K562 (cell line): ENCODE measurements around the gene DNAH1. TPM values are rescaled to one million over a fixed set of nuclear protein-coding genes. Genes with fewer than 3 reads are reported as not detected.

Source experiments
- ESRRB ChIP-seq: fragments of 250-450 bp; sonication (Bioruptor Pico); IDR thresholded peaks from 2 replicates; pipeline ENCODE4 v1.5.0; 2020; ENCODE audit warnings: mild to moderate bottlenecking, moderate library complexity, borderline replicate concordance
- NFE2 ChIP-seq: IDR thresholded peaks from 2 replicates; pipeline ENCODE4 v1.6.1; 2014; ENCODE audit warnings: antibody characterized with exemption, low read depth
- POU5F1 ChIP-seq: fragments of 150-350 bp; IDR thresholded peaks from 2 replicates; pipeline ENCODE4 v1.6.1; 2014; ENCODE audit warnings: borderline replicate concordance, low read length, low read depth, mild to moderate bottlenecking; ENCODE audit not compliant: partially characterized antibody
- SP1 ChIP-seq: sonication (generic); formaldehyde crosslinking; IDR thresholded peaks from 2 replicates; pipeline ENCODE4 v1.8.1; 2022; ENCODE audit warnings: mild to moderate bottlenecking, missing genetic modification reagents
- STAG1 ChIP-seq: sonication (generic); formaldehyde crosslinking; IDR thresholded peaks from 2 replicates; pipeline ENCODE4 v1.5.0; 2020; ENCODE audit warnings: missing genetic modification reagents, borderline replicate concordance
- TARDBP ChIP-seq: fragments of 450-650 bp; IDR thresholded peaks from 2 replicates; pipeline ENCODE4 v1.6.1; 2016
- TEAD2 ChIP-seq: fragments of 450-650 bp; IDR thresholded peaks from 2 replicates; pipeline ENCODE4 v1.6.1; 2016; ENCODE audit warnings: missing genetic modification characterization, control low read depth, missing compliant biosample characterization
- TFAM ChIP-seq: fragments of 250-450 bp; sonication (Bioruptor Pico); conservative IDR thresholded peaks from 2 replicates; pipeline ENCODE4 v1.5.0; 2021; ENCODE audit warnings: mild to moderate bottlenecking, moderate library complexity
- XRCC3 ChIP-seq: fragments of 450-650 bp; IDR thresholded peaks from 2 replicates; pipeline ENCODE4 v1.6.1; 2017; ENCODE audit warnings: mild to moderate bottlenecking, moderate library complexity
- ZBTB7A ChIP-seq: IDR thresholded peaks from 2 replicates; pipeline ENCODE4 v1.6.1; 2011; ENCODE audit warnings: low read depth, mild to moderate bottlenecking, low read length, moderate library complexity, borderline replicate concordance; ENCODE audit not compliant: control insufficient read depth
- ZFP36 ChIP-seq: fragments of 150-350 bp; IDR thresholded peaks from 2 replicates; pipeline ENCODE4 v1.6.1; 2018; ENCODE audit warnings: low read length, low read depth; ENCODE audit not compliant: partially characterized antibody
- ZNF212 ChIP-seq: fragments of 450-650 bp; formaldehyde crosslinking; IDR thresholded peaks from 2 replicates; pipeline ENCODE4 v1.4.0; 2020; ENCODE audit warnings: mild to moderate bottlenecking
- ZNF445 ChIP-seq: fragments of 250-450 bp; sonication (Bioruptor Pico); IDR thresholded peaks from 2 replicates; pipeline ENCODE4 v1.4.0; 2020; ENCODE audit warnings: low read depth, mild to moderate bottlenecking, moderate library complexity
- ZNF778 ChIP-seq: fragments of 450-650 bp; formaldehyde crosslinking; IDR thresholded peaks from 2 replicates; pipeline ENCODE4 v1.4.0; 2020; ENCODE audit warnings: mild to moderate bottlenecking, moderate library complexity
- polyA plus RNA-seq, 8 experiments: library from polyadenylated mRNA; depleted of rRNA in 4 of 8; stranded (reverse) in 5 of 8; unstranded in 3 of 8; fragments of >200 nt; fragmentation: Nextera tagmentation in 2 of 8; fragmentation: Illumina TruSeq in 1 of 8; extraction: Ambion mirVana in 2 of 8; extraction: Trizol in 1 of 8; gene quantifications; 2 replicates each; pipeline versions ENCODE4 v1.2.1 to v1.2.3, GENCODE V29; 2011 to 2014; ENCODE audit warnings: inconsistent platforms in 1 of 8, missing spikeins in 1 of 8
- total RNA-seq, 7 experiments: library from RNA; depleted of rRNA in 6 of 7; stranded (reverse); fragments of >200 nt in 6 of 7; fragmentation: Illumina TruSeq in 2 of 7; extraction: Trizol in 2 of 7; gene quantifications; 2 replicates each; pipeline versions ENCODE4 v1.2.1 to v1.2.3, GENCODE V29; 2011 to 2021; ENCODE audit warnings: low replicate concordance in 1 of 7
- TF ChIP-seq, protein P1 (sequence below): fragments of 250-450 bp; sonication (Bioruptor Pico); IDR thresholded peaks from 2 replicates; pipeline ENCODE4 v1.8.0; 2022; ENCODE audit warnings: inconsistent platforms, mild to moderate bottlenecking, moderate library complexity, borderline replicate concordance
- TF ChIP-seq, protein P2 (sequence below), 2 experiments: IDR thresholded peaks; 2 replicates each; pipeline ENCODE4 v1.6.1; 2011; ENCODE audit warnings: borderline replicate concordance in 1 of 2, control low read depth in 1 of 2, low read depth in 1 of 2, low read length in 1 of 2, mild to moderate bottlenecking in 1 of 2, mixed read lengths in 1 of 2, moderate library complexity in 1 of 2; ENCODE audit not compliant: insufficient read depth in 1 of 2, insufficient read length in 1 of 2, poor library complexity in 1 of 2, severe bottlenecking in 1 of 2; ENCODE audit errors: extremely low read depth in 1 of 2
- TF ChIP-seq, protein P3 (sequence below): fragments of 450-650 bp; formaldehyde crosslinking; IDR thresholded peaks from 2 replicates; pipeline ENCODE4 v1.4.0; 2020; ENCODE audit warnings: mild to moderate bottlenecking, moderate library complexity

Gene DNAH1
- total and polyA plus RNA-seq, 9 of the 15 experiments (the other 6 are each of a cell fraction or from before 2014, with no cell fraction given), result 0.04 to 0.84 (median 0.50) TPM

DNA sequence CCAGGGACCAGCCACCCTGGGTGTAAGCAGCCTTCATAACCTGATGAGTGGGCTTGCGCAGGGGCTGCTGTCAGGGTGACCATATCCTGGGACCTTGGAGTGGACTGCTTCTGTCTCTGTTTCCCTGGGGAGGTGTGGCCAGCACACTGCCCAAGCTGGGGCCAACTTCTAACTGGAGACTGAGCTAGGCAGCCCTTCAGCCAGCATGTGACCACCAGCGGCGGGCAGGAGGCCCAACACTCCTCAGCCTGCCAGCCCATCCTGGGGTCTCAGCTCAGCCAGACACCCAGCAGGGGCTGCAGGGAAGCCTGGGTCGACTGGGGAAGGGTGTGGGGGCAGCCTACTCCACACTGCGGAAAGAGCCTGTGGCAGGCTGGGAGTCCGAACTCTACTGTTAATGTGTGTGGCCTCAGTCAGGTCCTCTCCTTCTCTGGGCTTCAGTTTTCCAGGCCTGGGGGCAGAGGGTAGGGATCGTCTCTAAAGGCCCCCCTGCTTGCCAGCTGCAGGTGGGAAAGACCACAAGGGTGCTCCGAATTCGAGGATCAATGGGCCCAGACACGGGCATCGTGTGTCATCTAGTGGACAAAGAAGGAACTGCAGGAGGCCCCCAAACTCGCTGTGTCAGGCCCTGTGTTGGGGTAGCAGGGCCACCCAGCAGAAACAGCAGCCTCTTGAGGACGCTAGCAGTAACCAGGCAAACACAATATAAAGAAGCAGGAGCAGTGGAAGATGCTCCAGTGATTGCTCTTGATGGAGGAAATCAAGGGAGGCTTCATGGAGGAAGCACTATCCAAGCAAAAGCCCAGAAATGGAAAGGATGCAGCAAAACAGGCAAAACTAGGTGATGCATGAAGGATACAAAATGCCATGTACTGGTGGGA, 130.8 kb downstream of the DNAH1 start (continued):
- TF ChIP-seq, protein P1, sequence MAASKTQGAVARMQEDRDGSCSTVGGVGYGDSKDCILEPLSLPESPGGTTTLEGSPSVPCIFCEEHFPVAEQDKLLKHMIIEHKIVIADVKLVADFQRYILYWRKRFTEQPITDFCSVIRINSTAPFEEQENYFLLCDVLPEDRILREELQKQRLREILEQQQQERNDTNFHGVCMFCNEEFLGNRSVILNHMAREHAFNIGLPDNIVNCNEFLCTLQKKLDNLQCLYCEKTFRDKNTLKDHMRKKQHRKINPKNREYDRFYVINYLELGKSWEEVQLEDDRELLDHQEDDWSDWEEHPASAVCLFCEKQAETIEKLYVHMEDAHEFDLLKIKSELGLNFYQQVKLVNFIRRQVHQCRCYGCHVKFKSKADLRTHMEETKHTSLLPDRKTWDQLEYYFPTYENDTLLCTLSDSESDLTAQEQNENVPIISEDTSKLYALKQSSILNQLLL (CRISPR knock-in tag), result no peak
- TF ChIP-seq, protein P2, sequence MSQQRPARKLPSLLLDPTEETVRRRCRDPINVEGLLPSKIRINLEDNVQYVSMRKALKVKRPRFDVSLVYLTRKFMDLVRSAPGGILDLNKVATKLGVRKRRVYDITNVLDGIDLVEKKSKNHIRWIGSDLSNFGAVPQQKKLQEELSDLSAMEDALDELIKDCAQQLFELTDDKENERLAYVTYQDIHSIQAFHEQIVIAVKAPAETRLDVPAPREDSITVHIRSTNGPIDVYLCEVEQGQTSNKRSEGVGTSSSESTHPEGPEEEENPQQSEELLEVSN (IDR thresholded peaks at IDR 0.05; ENCODE audit: borderline replicate concordance in 1 of 2, extremely low read depth in 1 of 2, insufficient read depth in 1 of 2, insufficient read length in 1 of 2, low read depth in 1 of 2, low read length in 1 of 2, poor library complexity in 1 of 2, severe bottlenecking in 1 of 2), result peak; percentile 34 to 52
- TF ChIP-seq POU5F1, result no peak
- TF ChIP-seq ZNF212 (CRISPR knock-in tag), result no peak
- peak; percentile 44; the same call in 1 of the 2 replicates for TF ChIP-seq NFE2
- no peak for TF ChIP-seq XRCC3
- no peak for TF ChIP-seq ZNF778 (CRISPR knock-in tag)
- TF ChIP-seq TEAD2 (tag), result no peak
- TF ChIP-seq ZNF445 (CRISPR knock-in tag), result no peak
- TF ChIP-seq ZFP36, result peak; percentile 98
- peak; percentile 66; the same call in 1 of the 2 replicates for TF ChIP-seq STAG1 (CRISPR knock-in tag)
- no peak for TF ChIP-seq TFAM (CRISPR knock-in tag)
- peak; percentile 41; the same call in 1 of the 2 replicates for TF ChIP-seq SP1
- no peak for TF ChIP-seq ESRRB
- TF ChIP-seq, protein P3, sequence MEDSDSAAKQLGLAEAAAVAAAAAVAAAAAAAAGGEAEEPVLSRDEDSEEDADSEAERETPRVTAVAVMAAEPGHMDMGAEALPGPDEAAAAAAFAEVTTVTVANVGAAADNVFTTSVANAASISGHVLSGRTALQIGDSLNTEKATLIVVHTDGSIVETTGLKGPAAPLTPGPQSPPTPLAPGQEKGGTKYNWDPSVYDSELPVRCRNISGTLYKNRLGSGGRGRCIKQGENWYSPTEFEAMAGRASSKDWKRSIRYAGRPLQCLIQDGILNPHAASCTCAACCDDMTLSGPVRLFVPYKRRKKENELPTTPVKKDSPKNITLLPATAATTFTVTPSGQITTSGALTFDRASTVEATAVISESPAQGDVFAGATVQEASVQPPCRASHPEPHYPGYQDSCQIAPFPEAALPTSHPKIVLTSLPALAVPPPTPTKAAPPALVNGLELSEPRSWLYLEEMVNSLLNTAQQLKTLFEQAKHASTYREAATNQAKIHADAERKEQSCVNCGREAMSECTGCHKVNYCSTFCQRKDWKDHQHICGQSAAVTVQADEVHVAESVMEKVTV, result peak; percentile 59
- no peak for TF ChIP-seq ZBTB7A
- TF ChIP-seq TARDBP, result 0 out of 2 replicates have a peak, but pooled peaks have one; percentile 42
- TF ChIP-seq, all 486 proteins: peak for 24
